PC-3 (cell line): ENCODE measurements around the gene SPEF2. TPM values are rescaled to one million over a fixed set of nuclear protein-coding genes. Genes with fewer than 3 reads are reported as not detected.

ENCODE experiments used
- ATAC-seq: fragments of 200-7000 bp; cut with Tn5 transposase; 2 replicates; pipeline ENCODE4 v1.9.1; 2020; ENCODE audit warnings: mild to moderate bottlenecking, moderate library complexity
- BruUV-seq: library from RNA; stranded (reverse); fragments of 400-500 nt; replicated peaks from 2 replicates; lab custom pipeline; 2021; lab: Mats Ljungman, UMichigan
- CTCF ChIA-PET: fragments of 300-600 bp; sonication (Branson Sonifier 250); formaldehyde crosslinking; loops from one replicate; lab custom pipeline; 2022; ENCODE audit warnings: antibody characterized with exemption; lab: Charles Lee
- POLR2A ChIA-PET: fragments of 300-600 bp; sonication (Branson Sonifier 250); formaldehyde crosslinking; loops from one replicate; lab custom pipeline; 2022; ENCODE audit warnings: antibody characterized with exemption; ENCODE audit not compliant: unreplicated experiment; lab: Charles Lee
- DNase-seq: peaks from one replicate; pipeline ENCODE4 v3.0.0-alpha.2; 2015
- H2AFZ ChIP-seq: fragments of 300-600 bp; sonication (generic); 2 replicates; pipeline ENCODE4 v1.6.0; 2016; ENCODE audit warnings: antibody characterized with exemption, low read length
- H3F3A ChIP-seq: fragments of 300-600 bp; sonication (generic); one replicate; pipeline ENCODE4 v1.6.0; 2017; ENCODE audit warnings: antibody characterized with exemption, low read length, control low read depth, mild to moderate bottlenecking; ENCODE audit not compliant: unreplicated experiment
- H3K27ac ChIP-seq: fragments of 300-600 bp; sonication (generic); 2 replicates; pipeline ENCODE4 v1.5.1; 2016; ENCODE audit warnings: mild to moderate bottlenecking, low read length
- H3K27me3 ChIP-seq: fragments of 300-600 bp; sonication (generic); 2 replicates; pipeline ENCODE4 v1.6.1; 2016; ENCODE audit warnings: low read length, mixed read lengths
- H3K36me3 ChIP-seq: fragments of 300-600 bp; sonication (generic); 2 replicates; pipeline ENCODE4 v1.6.1; 2016; ENCODE audit warnings: low read depth, mixed run types, low read length, mixed read lengths
- H3K4me1 ChIP-seq: fragments of 300-600 bp; sonication (generic); 2 replicates; pipeline ENCODE4 v1.5.1; 2016; ENCODE audit warnings: low read length; ENCODE audit not compliant: insufficient read depth
- H3K4me2 ChIP-seq: fragments of 300-600 bp; sonication (generic); 2 replicates; pipeline ENCODE4 v1.6.0; 2016; ENCODE audit warnings: low read length
- H3K4me3 ChIP-seq: fragments of 300-600 bp; sonication (generic); 2 replicates; pipeline ENCODE4 v1.5.1; 2016; ENCODE audit warnings: mild to moderate bottlenecking, low read length, mixed read lengths
- H3K79me2 ChIP-seq: fragments of 300-600 bp; sonication (generic); 2 replicates; pipeline ENCODE4 v1.6.1; 2017; ENCODE audit warnings: low read length, mixed read lengths
- H3K9ac ChIP-seq: fragments of 300-600 bp; sonication (generic); 2 replicates; pipeline ENCODE4 v1.6.0; 2016; ENCODE audit warnings: mild to moderate bottlenecking, low read length
- H3K9me2 ChIP-seq: fragments of 300-600 bp; sonication (generic); replicated peaks from 2 replicates; pipeline ENCODE4 v1.6.1; 2016; ENCODE audit warnings: mixed run types, low read length, mixed read lengths
- H3K9me3 ChIP-seq: fragments of 300-600 bp; sonication (generic); 2 replicates; pipeline ENCODE4 v1.6.1; 2016; ENCODE audit warnings: low read length, mixed read lengths
- H4K20me1 ChIP-seq: fragments of 300-600 bp; sonication (generic); 2 replicates; pipeline ENCODE4 v1.6.1; 2016; ENCODE audit warnings: low read length, mixed read lengths
- CTCF ChIP-seq: fragments of 300-600 bp; sonication (generic); conservative IDR thresholded peaks from 2 replicates; pipeline ENCODE4 v1.5.1; 2017; ENCODE audit warnings: antibody characterized with exemption, low read depth, mild to moderate bottlenecking, low read length
- EZH2 ChIP-seq: fragments of 300-600 bp; sonication (generic); IDR thresholded peaks from one replicate; pipeline ENCODE4 v1.6.1; 2017; ENCODE audit warnings: antibody characterized with exemption, mild to moderate bottlenecking, low read length; ENCODE audit not compliant: unreplicated experiment
- EZH2phosphoT487 ChIP-seq: fragments of 300-600 bp; sonication (generic); IDR thresholded peaks from 2 replicates; pipeline ENCODE4 v1.6.1; 2018; ENCODE audit warnings: mild to moderate bottlenecking, antibody characterized with exemption, low read length, borderline replicate concordance
- intact Hi-C: fragments of 100-400 bp; cut with micrococcal nuclease; formaldehyde crosslinking; loops from 2 replicates; pipeline ENCODE4 v1.9.0; 2023
- total RNA-seq: library from RNA; depleted of rRNA; stranded (reverse); fragments of >200 nt; gene quantifications from 2 replicates; pipeline ENCODE4 v1.2.3, GENCODE V29; 2014

The SPEF2 gene
- total RNA-seq, 1 experiment from 2014 or later, result 2.3 TPM

GRCh38 chr5:35647712-35648111 lies 30.0 kb downstream of the SPEF2 start:
- POLR2A ChIA-PET, result interaction anchor here (0.5 kb wide), 1 partner anchor 41 kb away, joined by 3 read pairs; no protein-coding TSS in a partner anchor
- no peak overlapping the region for H3K27ac ChIP-seq
- H3K4me2 ChIP-seq, result no peak overlapping the region
- intact Hi-C loops, result no loop called here
- no peaks in the 10 kb centered on the region for H3K9me2 ChIP-seq
- no peaks in the 10 kb centered on the region for H3K9me3 ChIP-seq
- no peak overlapping the region for H2AFZ ChIP-seq
- H3K4me1 ChIP-seq, result no peaks in the 10 kb centered on the region
- H3K9ac ChIP-seq, result no peak overlapping the region
- BruUV-seq, result no TSS peak
- H3K36me3 ChIP-seq, result no peaks in the 10 kb centered on the region
- no peaks in the 10 kb centered on the region for H3K79me2 ChIP-seq
- H4K20me1 ChIP-seq, result no peaks in the 10 kb centered on the region
- CTCF ChIA-PET, result no interaction called here
- H3K4me3 ChIP-seq, result no peak overlapping the region
- TF ChIP-seq EZH2, result no peak
- ATAC-seq (no peak), DNase-seq (no peak)
- H3F3A ChIP-seq, result no peaks in the 10 kb centered on the region
- no peaks in the 10 kb centered on the region for H3K27me3 ChIP-seq

- ChIA-PET CTCF (interaction anchor here (0.5 to 2.0 kb wide), 5 partner anchors 91 to 484 kb away, joined by 3 to 51 read pairs (median 3); no protein-coding TSS in a partner anchor), POLR2A (no interaction called here)
- Histone ChIP-seq H3K9ac (no peak overlapping the region), H3F3A (no peaks in the 10 kb centered on the region), H3K4me1 (no peaks in the 10 kb centered on the region), H3K36me3 (no peaks in the 10 kb centered on the region), H3K27ac (no peak overlapping the region), H2AFZ (no peak overlapping the region), H3K4me2 (no peak overlapping the region), H3K9me3 (no peaks in the 10 kb centered on the region), H3K79me2 (no peaks in the 10 kb centered on the region), H4K20me1 (no peaks in the 10 kb centered on the region), H3K27me3 (no peaks in the 10 kb centered on the region), H3K4me3 (no peak overlapping the region), H3K9me2 (no peaks in the 10 kb centered on the region)
- TF ChIP-seq EZH2phosphoT487, result no peak
- no peak for TF ChIP-seq EZH2
- TF ChIP-seq CTCF, result peak; percentile 88
- intact Hi-C loops, result loop anchor here (1.0 to 10.0 kb wide), 6 partner anchors 32 to 275 kb away; partner anchors contain the start of gene IL7R
- BruUV-seq, result no TSS peak
- DNase-seq (peak; percentile 82), ATAC-seq (peak; percentile 99)
Observed at GRCh38 chr5:35651002-35651756, 33.5 kb downstream of the SPEF2 start.

GRCh38 chr5:35656721-35657120 lies 39.1 kb downstream of the SPEF2 start:
- intact Hi-C loops, result loop anchor here (10.0 kb wide), 1 partner anchor 88 kb away; no protein-coding TSS in a partner anchor
- Histone ChIP-seq H3K27ac (no peak overlapping the region), H3K4me3 (no peak overlapping the region), H3K27me3 (no peaks in the 10 kb centered on the region), H3K36me3 (no peaks in the 10 kb centered on the region), H3F3A (no peaks in the 10 kb centered on the region), H4K20me1 (no peaks in the 10 kb centered on the region), H3K9me2 (no peaks in the 10 kb centered on the region), H3K79me2 (no peaks in the 10 kb centered on the region), H3K9me3 (no peaks in the 10 kb centered on the region), H3K4me1 (no peaks in the 10 kb centered on the region), H3K9ac (no peak overlapping the region), H2AFZ (no peak overlapping the region), H3K4me2 (no peak overlapping the region)
- no peak for ATAC-seq
- no peak for TF ChIP-seq EZH2
- no peak for TF ChIP-seq EZH2phosphoT487
- no peak for TF ChIP-seq CTCF
- POLR2A ChIA-PET, result no interaction called here
- no TSS peak for BruUV-seq
- DNase-seq, result no peak
- CTCF ChIA-PET, result no interaction called here
